Choroid plexus epithelial cell (primary cell): ENCODE measurements around the gene GRXCR1.

Experiments
- DNase-seq: peaks from one replicate; pipeline ENCODE4 v3.0.0-alpha.2; 2010; ENCODE audit warnings: low read depth
- H3K4me3 ChIP-seq: 2 replicates; pipeline ENCODE4 v1.5.1; 2011; ENCODE audit warnings: low read depth, mild to moderate bottlenecking, control low read depth, low read length, moderate library complexity
- TF ChIP-seq, protein P1 (sequence below): conservative IDR thresholded peaks from 2 replicates; pipeline ENCODE4 v1.5.1; 2011; ENCODE audit warnings: low read depth, mild to moderate bottlenecking, control low read depth, inconsistent platforms, low read length, moderate library complexity

The GRXCR1 gene

DNA sequence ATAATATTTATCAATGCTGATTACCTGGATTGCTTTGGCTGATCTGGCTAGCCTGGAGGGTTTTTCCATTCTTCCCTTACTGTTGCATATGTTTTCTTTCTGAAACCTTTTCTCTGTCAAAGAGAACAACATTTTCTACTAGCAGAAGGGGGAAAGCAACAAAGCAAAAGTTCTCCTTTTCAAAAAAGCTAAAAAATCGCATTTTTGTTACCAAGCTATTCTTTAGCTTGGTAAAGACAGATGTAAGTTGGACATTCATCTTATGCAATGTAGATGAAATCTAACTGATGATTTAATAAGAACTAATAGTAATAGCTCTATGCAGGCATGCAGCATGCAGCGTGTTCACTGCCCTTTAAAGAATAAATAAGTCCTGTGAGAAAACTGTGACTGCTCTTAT is at the start of gene GRXCR1:
Gene GRXCR1 (plus strand): TSS at position 301 of the 400 bp plus-strand sequence. CDS start 554 bp downstream, outside the sequence.
- no peak for DNase-seq
- no peak within 1 kb of the TSS for H3K4me3 ChIP-seq
- TF ChIP-seq, protein P1, sequence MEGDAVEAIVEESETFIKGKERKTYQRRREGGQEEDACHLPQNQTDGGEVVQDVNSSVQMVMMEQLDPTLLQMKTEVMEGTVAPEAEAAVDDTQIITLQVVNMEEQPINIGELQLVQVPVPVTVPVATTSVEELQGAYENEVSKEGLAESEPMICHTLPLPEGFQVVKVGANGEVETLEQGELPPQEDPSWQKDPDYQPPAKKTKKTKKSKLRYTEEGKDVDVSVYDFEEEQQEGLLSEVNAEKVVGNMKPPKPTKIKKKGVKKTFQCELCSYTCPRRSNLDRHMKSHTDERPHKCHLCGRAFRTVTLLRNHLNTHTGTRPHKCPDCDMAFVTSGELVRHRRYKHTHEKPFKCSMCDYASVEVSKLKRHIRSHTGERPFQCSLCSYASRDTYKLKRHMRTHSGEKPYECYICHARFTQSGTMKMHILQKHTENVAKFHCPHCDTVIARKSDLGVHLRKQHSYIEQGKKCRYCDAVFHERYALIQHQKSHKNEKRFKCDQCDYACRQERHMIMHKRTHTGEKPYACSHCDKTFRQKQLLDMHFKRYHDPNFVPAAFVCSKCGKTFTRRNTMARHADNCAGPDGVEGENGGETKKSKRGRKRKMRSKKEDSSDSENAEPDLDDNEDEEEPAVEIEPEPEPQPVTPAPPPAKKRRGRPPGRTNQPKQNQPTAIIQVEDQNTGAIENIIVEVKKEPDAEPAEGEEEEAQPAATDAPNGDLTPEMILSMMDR, result no peak

DNA sequence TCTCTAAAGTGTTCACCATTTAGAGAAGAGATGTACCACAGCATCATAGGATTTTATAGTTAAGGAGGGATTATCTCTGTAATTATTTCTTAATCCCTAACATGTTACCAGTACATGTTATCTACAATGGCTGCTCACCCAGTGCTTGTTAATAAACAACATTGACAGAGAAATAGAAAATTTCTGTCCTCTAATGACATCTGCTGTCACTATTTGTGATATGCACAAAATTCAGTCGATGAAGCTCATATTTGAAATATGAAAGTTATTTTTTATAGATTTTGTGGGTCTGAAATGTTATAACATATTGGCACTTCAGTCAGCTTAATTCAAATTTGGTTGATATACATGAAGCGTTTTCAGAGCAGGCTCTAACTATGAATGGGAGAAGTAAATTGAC is 48.8 kb upstream of the GRXCR1 start:
- TF ChIP-seq, protein P1, result no peak
- no peak overlapping the region for H3K4me3 ChIP-seq
- DNase-seq, result no peak

DNA sequence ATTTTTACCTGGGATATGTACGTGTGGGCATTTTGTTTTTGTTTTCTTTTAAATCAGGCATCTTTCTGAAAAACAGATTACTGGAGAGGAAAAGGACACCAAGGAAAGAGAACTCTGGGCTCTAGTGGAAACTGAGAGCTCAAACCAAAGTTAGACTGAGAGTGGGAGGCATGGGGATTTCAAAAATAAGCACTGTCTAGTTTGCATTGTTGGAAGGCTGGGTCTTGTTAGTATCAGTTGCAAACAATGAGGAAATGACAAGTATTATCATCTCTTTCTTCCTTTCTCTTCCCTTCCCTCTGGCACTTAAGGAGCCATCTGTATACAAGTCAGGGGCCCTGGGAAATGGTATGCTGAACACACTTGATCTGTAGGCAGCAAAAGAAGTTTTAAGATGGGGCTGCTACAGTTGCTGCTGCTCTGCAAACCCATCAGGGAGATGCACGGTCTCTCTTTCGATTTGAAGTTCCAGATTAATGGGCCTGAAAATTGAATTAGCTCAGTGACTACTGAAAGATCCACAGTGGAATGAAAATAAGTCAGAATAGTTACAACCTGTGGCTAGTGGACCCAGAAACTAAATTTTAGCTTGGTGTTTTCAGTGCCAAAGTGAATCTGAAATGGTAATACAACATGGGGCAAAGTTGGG is 48.0 kb upstream of the GRXCR1 start:
- no peak overlapping the region for H3K4me3 ChIP-seq
- DNase-seq, result no peak
- TF ChIP-seq, protein P1, result no peak

DNA sequence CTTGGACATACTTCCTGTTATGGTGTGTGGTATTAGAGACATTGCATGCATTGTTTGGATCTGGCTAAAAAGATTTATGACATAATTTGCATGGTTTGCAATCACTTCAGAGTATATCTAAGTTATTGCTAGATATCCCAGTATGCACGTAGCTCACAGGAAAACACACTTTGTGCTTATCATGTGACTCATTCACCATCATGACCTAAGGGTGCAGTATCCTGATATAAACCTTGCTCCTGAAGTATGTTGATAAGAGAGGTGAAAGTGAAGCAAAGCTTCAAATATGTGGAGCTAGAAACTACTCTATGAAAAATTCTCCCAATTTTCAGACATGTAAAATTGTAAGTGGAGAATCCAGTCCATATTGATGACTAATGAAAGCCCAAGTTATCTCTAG is 46.9 kb upstream of the GRXCR1 start:
- H3K4me3 ChIP-seq, result no peak overlapping the region
- TF ChIP-seq, protein P1, result no peak
- no peak for DNase-seq

DNA sequence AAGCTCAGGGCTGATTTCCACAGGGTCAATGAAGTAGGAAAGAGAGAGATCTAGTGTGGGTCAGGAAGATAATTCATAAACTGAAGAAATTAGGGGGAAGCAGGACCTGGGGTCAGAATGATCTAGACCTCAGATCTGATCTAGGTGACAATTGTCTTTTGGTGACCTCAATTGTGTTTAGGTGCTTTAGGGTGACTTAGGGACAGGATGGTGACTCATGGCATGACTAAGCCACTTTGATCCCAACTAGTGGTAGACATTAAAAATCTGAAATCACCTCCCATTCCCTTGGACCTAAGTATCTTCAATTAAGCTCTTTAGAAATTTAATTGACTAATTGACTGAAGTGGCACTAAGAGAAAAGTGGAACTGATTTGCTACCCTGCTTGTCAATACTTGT is 36.7 kb upstream of the GRXCR1 start:
- TF ChIP-seq, protein P1, result no peak
- no peak for DNase-seq

DNA sequence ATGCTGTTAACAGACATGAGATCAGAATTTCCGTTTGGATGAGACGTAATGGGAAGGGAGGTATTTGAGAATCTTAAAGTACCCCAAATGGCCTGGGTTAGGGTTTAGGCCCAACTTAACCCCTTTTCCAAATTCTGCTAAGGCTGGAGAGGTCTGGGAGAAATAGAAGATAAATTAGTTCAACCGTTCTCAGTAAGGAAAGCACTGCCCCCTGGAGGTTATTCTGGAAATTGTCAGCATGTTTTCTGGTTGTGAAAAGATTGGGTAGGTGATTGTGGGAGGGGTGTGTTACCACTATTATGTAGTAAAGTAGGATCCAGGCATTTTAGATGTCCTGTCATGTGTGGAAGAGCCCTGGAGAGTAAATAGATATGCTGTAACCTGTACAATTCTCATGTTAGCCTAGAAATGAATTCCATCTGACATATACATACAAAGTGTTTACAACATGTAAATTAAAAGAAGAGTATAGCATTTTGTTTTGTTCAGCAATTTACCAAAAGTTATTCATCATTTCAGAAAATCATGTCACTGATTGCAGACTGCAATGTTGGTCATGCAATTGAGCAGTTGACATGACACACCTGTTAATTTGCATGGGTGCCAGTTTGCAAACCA is 26.8 kb upstream of the GRXCR1 start:
- DNase-seq, result peak; percentile 53
- TF ChIP-seq, protein P1, result peak; percentile 58
- no peak overlapping the region for H3K4me3 ChIP-seq

More for the DNA sequence above, 36.7 kb upstream of the GRXCR1 start:
- H3K4me3 ChIP-seq, result no peak overlapping the region

DNA sequence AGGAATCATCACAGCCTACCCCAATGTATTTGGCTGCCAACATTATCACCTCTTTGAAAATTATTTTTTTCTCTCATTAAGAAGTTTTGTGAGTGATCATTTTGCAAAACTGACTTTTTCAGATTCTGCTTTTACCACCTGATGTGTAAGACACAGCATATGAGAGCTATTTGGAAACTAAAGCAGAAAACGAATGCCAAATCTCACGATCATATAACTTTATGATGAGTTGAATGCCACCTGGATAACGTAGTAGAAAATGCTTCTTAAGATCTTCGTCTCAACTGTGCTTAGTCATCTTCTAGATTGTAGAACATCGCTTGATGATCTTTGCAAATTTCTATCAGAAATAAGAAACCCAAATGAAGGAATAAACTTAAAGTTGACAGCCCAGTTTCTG is 21.3 kb upstream of the GRXCR1 start:
- TF ChIP-seq, protein P1, result no peak

More for the DNA sequence above, 21.3 kb upstream of the GRXCR1 start:
- no peak overlapping the region for H3K4me3 ChIP-seq
- DNase-seq, result no peak
